DOHH2 (cell line): ENCODE measurements around the gene DIP2C.

Experiments used
- H3F3A ChIP-seq: fragments of 200-600 bp; sonication (generic), shearing (Covaris generic); 2 replicates; pipeline ENCODE4 v1.6.0; 2016; ENCODE audit warnings: antibody characterized with exemption, mild to moderate bottlenecking; ENCODE audit not compliant: control insufficient read depth, insufficient read depth
- H3K27ac ChIP-seq: fragments of 200-600 bp; sonication (generic); 2 replicates; pipeline ENCODE4 v1.5.1; 2014; ENCODE audit warnings: low read depth, mild to moderate bottlenecking, low read length, moderate library complexity
- H3K27me3 ChIP-seq: fragments of 200-600 bp; sonication (generic); 2 replicates; pipeline ENCODE4 v1.6.1; 2014; ENCODE audit warnings: mild to moderate bottlenecking, low read length, mixed read lengths; ENCODE audit not compliant: control insufficient read depth
- H3K36me3 ChIP-seq: fragments of 200-600 bp; sonication (generic); 2 replicates; pipeline ENCODE4 v1.6.1; 2014; ENCODE audit warnings: mild to moderate bottlenecking, low read length, moderate library complexity, mixed read lengths; ENCODE audit not compliant: control insufficient read depth
- H3K4me1 ChIP-seq: fragments of 200-600 bp; sonication (generic); 2 replicates; pipeline ENCODE4 v1.6.1; 2014; ENCODE audit warnings: mild to moderate bottlenecking, low read length, mixed read lengths; ENCODE audit not compliant: control insufficient read depth
- H3K4me2 ChIP-seq: fragments of 200-600 bp; sonication (generic); 2 replicates; pipeline ENCODE4 v1.6.0; 2014; ENCODE audit warnings: mild to moderate bottlenecking, low read length, moderate library complexity
- H3K4me3 ChIP-seq: fragments of 200-600 bp; sonication (generic); 2 replicates; pipeline ENCODE4 v1.5.1; 2014; ENCODE audit warnings: mild to moderate bottlenecking, low read length, mixed read lengths
- H3K79me2 ChIP-seq: fragments of 200-600 bp; sonication (generic); 2 replicates; pipeline ENCODE4 v1.6.1; 2014; ENCODE audit warnings: mild to moderate bottlenecking, low read length, mixed read lengths; ENCODE audit not compliant: control insufficient read depth
- H3K9me2 ChIP-seq: fragments of 200-600 bp; sonication (generic); replicated peaks from 2 replicates; pipeline ENCODE4 v1.6.1; 2014; ENCODE audit warnings: mild to moderate bottlenecking, low read length, mixed read lengths; ENCODE audit not compliant: control insufficient read depth
- H3K9me3 ChIP-seq: fragments of 200-600 bp; sonication (generic); 2 replicates; pipeline ENCODE4 v1.6.1; 2014; ENCODE audit warnings: antibody characterized with exemption, low read length, mixed read lengths; ENCODE audit not compliant: control insufficient read depth, insufficient read depth
- H4K20me1 ChIP-seq: fragments of 200-600 bp; sonication (generic); 2 replicates; pipeline ENCODE4 v1.6.0; 2014; ENCODE audit warnings: low read depth, mild to moderate bottlenecking, antibody characterized with exemption, low read length, moderate library complexity; ENCODE audit not compliant: control insufficient read depth, insufficient read depth
- EZH2phosphoT487 ChIP-seq: fragments of 200-600 bp; sonication (generic); IDR thresholded peaks from 2 replicates; pipeline ENCODE4 v1.6.1; 2017; ENCODE audit warnings: borderline replicate concordance, mild to moderate bottlenecking, antibody characterized with exemption, low read length, moderate library complexity, mixed read lengths
- TF ChIP-seq, protein P1 (sequence below): fragments of 200-600 bp; sonication (generic); IDR thresholded peaks from one replicate; pipeline ENCODE4 v1.5.1; 2014; ENCODE audit warnings: antibody characterized with exemption, mild to moderate bottlenecking, low read depth, low read length; ENCODE audit not compliant: poor library complexity, severe bottlenecking

The DIP2C gene

GRCh38 chr10:602391-603005 lies 87.0 kb downstream of the DIP2C start:
- no peaks in the 10 kb centered on the region for H3K36me3 ChIP-seq
- H3K79me2 ChIP-seq, result no peaks in the 10 kb centered on the region
- no peaks in the 10 kb centered on the region for H4K20me1 ChIP-seq
- H3K9me3 ChIP-seq, result no peaks in the 10 kb centered on the region
- H3K4me3 ChIP-seq, result no peak overlapping the region
- H3K4me2 ChIP-seq, result no peak overlapping the region
- H3K27ac ChIP-seq, result no peak overlapping the region
- no peaks in the 10 kb centered on the region for H3K9me2 ChIP-seq
- no peaks in the 10 kb centered on the region for H3F3A ChIP-seq
- no peak for TF ChIP-seq EZH2phosphoT487
- TF ChIP-seq, protein P1, sequence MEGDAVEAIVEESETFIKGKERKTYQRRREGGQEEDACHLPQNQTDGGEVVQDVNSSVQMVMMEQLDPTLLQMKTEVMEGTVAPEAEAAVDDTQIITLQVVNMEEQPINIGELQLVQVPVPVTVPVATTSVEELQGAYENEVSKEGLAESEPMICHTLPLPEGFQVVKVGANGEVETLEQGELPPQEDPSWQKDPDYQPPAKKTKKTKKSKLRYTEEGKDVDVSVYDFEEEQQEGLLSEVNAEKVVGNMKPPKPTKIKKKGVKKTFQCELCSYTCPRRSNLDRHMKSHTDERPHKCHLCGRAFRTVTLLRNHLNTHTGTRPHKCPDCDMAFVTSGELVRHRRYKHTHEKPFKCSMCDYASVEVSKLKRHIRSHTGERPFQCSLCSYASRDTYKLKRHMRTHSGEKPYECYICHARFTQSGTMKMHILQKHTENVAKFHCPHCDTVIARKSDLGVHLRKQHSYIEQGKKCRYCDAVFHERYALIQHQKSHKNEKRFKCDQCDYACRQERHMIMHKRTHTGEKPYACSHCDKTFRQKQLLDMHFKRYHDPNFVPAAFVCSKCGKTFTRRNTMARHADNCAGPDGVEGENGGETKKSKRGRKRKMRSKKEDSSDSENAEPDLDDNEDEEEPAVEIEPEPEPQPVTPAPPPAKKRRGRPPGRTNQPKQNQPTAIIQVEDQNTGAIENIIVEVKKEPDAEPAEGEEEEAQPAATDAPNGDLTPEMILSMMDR, result no peak
- peaks cover 7% of the 10 kb centered on the region; the same call in 1 of the 2 replicates for H3K4me1 ChIP-seq
- no peaks in the 10 kb centered on the region for H3K27me3 ChIP-seq

- Histone ChIP-seq H3K79me2 (no peaks in the 10 kb centered on the region), H3F3A (no peaks in the 10 kb centered on the region), H3K9me2 (no peaks in the 10 kb centered on the region), H3K27me3 (no peaks in the 10 kb centered on the region), H3K4me1 (peaks cover 7% of the 10 kb centered on the region; the same call in 1 of the 2 replicates), H3K4me2 (no peak overlapping the region), H3K27ac (no peak overlapping the region), H3K9me3 (no peaks in the 10 kb centered on the region), H3K36me3 (no peaks in the 10 kb centered on the region), H4K20me1 (no peaks in the 10 kb centered on the region), H3K4me3 (no peak overlapping the region)
- no peak for TF ChIP-seq EZH2phosphoT487
- TF ChIP-seq, protein P1, result no peak
These were observed 87.9 kb downstream of the DIP2C start for GRCh38 chr10:601660-601963.

- TF ChIP-seq, protein P1, result no peak
- TF ChIP-seq EZH2phosphoT487, result no peak
- no peaks in the 10 kb centered on the region for H3K36me3 ChIP-seq
- no peaks in the 10 kb centered on the region for H3K27me3 ChIP-seq
- no peaks in the 10 kb centered on the region for H3K9me3 ChIP-seq
- H3K4me2 ChIP-seq, result no peak overlapping the region
- H3F3A ChIP-seq, result no peaks in the 10 kb centered on the region
- peaks cover 7% of the 10 kb centered on the region; the same call in 1 of the 2 replicates for H3K4me1 ChIP-seq
- H4K20me1 ChIP-seq, result no peaks in the 10 kb centered on the region
- H3K4me3 ChIP-seq, result no peak overlapping the region
- no peaks in the 10 kb centered on the region for H3K9me2 ChIP-seq
- no peak overlapping the region for H3K27ac ChIP-seq
- H3K79me2 ChIP-seq, result no peaks in the 10 kb centered on the region
These were observed 88.4 kb downstream of the DIP2C start for GRCh38 chr10:600876-601659.
